NCI-H2171 treated with DMSO at 0.1 percent for 48 hours (cell line): ENCODE results near the gene CAGE1.

Source experiments
- DNase-seq: peaks from one replicate; lab custom pipeline; 2025; lab: John Stamatoyannopoulos, UW

CAGE1 gene

GRCh38 chr6:7389451-7390225 lies at the start of gene CAGE1, which contains the start of gene RIOK1:
CAGE1 (minus strand) TSS chr6:7389742; CDS start chr6:7387173, 2,569 bp downstream.
RIOK1 (plus strand) TSS chr6:7389808; CDS start chr6:7390003, 195 bp downstream.
- peak; percentile 95 for DNase-seq

DNA sequence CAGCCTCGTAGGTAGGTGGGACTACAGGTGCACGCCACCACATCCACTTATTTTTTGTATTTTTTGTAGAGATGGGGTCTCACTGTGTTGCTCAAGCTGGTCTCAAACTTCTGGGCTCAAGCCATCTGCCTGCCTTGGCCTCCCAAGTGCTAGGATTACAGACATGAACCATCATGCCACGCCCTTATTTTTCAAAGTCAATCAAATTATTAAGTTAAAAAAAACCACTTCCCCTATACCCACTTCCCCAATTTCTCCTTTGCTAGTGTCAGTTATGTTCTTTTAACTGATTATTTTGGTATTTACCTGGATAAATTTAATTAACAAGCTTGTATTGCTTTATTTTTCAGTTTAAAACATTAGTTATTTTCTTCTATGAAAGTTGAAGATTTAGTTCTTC lies 49.7 kb upstream of the CAGE1 start:
- DNase-seq: no peak

DNA sequence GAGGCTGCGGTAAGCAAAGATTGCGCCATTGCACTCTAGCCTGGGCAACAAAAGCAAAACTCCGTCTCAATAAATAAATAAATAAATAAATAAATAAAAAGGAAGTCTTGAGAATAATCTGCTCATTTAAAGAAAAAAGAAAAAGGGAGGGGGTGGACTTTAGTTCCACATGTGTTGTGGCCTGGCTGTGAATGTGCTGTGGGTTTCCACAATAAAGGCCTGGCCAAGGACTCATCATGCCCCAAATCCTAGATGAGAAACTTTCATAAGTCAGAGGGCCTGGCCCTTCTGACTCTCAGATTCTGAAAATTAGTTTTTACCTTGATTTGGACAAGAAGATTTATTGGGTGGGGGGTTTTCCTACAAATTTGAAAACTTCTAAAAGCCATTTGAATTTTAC lies 48.5 kb upstream of the CAGE1 start:
- DNase-seq: no peak

- no peak for DNase-seq
These were observed 45.1 kb upstream of the CAGE1 start for GRCh38 chr6:7434672-7435071.

DNA sequence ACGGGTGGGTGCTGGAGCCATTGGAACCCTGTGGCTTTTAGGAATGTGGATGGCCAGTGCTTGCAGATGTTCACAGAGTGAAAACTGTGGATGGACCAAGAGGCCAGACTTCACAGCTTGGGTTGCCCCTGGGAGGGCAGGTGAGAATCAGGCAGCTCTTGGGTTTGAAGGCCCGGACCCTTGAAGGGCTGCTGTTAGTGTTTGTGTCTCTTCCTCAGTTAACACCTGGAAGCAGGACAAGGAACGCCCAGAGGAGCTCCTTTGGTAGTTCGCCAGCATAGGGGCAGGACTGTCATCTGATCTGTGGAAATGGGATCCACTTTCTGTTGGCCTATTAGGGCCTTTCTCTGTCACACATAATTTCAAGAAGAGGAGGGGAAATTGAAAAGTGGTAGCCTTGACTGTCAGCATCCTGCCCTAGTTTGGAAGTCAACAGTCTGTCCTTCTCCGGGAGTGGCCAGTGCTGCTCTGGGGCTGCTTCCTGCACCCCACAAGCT lies 43.6 kb upstream of the CAGE1 start:
- DNase-seq: peak; percentile 82

- DNase-seq: peak; percentile 36
These were observed 43.0 kb upstream of the CAGE1 start for GRCh38 chr6:7432391-7433120.

DNA sequence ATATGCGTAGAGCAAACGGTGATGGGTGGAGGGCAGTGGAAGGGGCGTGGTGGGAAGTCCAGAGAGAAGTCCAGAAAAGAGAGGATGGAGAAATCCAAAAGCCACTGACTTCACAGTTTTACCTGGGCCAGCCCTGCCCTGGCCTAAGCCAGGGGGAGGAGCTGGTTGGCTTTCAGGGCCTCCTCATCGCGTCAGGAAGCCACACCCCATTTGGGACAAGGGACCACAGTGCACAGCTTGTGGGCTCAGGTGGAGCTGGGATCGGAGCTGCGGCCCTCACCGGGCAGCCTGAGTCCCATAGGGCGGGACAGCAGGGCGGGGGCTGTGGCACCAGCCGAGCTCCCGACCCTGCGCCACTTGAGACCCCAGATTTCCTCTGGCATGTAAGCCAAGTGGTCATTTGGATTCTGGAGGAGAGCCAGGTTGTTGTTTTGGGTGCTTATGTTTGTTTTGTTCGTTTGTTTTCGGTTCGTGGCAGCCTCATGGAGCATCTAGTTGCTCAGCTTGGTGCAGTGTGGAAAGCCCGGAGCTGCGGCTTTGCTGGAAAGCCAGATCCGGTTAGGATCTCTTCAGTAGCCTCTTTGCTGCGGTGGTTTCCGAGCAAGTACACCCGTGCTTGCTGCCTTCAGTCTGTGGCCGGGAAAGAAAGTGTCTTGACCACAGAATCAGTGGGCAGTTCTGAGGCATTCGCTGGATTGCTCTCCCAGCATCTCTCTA lies 42.3 kb upstream of the CAGE1 start:
- DNase-seq: no peak

GRCh38 chr6:7431313-7431673 lies 41.8 kb upstream of the CAGE1 start:
- no peak for DNase-seq

GRCh38 chr6:7426447-7427169 lies 37.1 kb upstream of the CAGE1 start:
- no peak for DNase-seq

DNA sequence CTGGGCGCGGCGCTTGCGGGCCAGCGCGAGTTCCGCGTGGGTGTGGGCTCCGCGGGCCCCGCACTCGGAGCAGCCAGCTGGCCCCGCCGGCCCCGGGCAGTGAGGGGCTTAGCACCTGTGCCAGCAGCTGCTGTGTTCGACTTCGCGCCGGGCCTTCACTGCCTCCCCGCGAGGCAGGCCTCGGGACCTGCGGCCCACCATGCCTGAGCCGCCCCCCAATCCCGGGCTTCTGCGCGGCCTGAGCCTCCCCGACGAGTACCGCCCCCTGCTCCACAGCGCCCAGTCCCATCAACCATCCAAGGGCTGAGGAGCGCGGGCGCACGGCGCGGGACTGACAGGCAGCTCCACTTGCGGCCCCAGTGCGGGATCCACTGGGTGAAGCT lies 36.3 kb upstream of the CAGE1 start:
- no peak for DNase-seq

DNA sequence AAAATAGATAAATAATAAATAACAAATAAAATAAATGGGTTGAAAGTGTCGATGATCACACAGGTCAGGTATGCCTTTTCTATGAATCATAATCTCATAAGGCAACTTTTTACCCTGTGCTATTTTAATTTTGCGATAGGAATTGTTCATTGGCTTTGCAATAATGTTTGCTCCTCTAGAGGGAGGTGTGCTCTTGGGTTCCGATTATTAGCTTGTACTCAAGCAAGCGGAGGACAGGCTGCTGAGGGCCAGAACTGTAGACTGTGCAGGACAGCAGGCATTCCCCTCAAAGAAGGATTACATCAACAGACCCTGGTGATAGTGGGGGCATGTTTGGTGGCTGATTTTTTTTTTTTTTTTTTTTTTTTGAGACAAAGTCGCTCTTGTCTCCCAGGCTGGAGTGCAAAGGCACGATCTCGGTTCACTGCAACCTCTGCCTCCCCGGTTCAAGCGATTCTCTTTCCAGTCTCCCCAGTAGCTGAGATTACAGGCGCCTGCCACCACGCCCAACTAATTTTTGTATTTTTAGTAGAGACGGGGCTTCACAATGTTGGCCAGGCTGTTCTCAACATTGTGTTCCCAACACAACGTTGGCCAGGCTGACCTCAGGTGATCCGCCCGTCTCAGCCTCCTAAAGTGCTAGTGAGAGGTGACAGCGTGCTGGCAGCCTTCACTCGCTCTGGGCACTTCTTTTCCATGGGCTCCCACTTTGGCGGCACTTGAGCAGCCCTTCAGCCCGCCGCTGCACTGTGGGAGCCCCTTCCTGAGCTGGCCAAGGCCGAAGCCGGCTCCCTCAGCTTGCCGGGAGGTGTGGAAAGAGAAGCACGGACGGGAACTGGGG lies 35.6 kb upstream of the CAGE1 start:
- DNase-seq: peak; percentile 23

DNA sequence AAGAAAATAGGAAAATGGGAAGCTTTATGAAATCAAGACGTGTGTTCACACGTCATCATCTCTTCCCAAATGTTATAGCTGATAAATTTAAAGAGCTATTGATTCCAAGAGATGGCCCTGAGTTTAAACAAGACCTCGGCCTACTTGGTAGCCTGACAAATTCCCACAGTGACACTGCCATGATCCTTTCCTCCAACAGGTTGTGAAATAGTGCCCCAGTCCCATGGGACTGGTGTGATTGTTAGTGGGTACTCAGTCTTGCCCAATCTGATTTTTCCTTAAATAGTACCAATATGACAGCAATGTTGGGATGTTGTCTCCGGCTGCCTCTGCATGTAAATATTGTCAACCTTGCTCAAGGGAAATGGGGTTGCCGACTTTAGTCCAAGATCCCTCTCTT lies 34.5 kb upstream of the CAGE1 start:
- no peak for DNase-seq

- DNase-seq: no peak
These were observed 31.5 kb upstream of the CAGE1 start for GRCh38 chr6:7421066-7421465.

GRCh38 chr6:7419065-7419464 lies 29.5 kb upstream of the CAGE1 start:
- DNase-seq: no peak

DNA sequence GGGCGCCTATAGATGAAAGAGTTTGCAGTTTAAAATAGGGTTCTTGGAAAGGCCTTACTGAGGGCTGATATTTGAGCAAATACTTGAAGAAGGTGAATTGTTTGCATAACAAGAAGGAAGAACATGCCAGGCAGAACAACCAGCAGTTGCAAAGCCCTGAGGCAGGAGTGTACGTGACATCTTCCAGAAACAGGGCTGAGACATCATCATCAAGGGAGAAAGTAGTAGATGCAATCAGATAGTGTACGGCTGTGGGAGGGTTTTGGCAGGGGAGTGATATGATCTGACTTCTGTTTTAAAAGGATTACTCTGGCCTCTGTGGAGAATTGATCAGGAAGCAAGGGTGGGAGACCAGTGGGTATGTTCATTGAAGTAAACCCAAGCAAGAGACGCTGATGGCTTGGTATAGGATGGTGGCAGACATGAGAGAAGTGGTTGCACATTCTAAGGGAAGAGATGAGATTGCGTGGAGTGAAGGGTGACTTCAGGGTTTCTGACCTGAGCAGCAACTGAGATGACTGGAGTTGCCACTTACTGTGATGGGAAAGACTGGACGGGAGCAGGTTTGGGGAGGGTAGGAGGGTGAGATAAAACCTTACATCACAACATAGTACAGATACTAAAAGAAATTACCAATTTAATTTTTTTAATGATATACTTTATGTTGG lies 28.8 kb upstream of the CAGE1 start:
- DNase-seq: no peak

GRCh38 chr6:7417684-7418083 lies 28.1 kb upstream of the CAGE1 start:
- DNase-seq: no peak

DNA sequence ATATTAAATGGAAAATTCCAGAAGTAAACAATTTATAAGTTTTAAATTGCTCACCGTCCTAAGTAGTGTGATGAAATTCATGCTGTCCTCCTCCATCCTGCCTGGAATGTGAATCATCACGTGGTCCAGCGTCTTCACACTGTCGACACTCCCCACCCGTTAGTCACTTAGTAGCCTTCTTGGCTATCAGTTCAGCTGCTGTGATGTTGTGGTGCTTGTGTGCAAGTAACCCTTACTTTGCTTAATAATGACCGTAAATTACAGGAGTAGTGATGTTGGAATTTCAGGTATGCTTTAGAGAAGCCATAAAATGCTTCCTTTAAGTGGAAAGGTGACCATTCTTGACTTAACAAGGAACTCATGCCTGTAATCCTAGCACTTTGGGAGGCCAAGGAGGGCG lies 25.3 kb upstream of the CAGE1 start:
- no peak for DNase-seq

- no peak for DNase-seq
These were observed 23.7 kb upstream of the CAGE1 start for GRCh38 chr6:7413151-7413823.

DNA sequence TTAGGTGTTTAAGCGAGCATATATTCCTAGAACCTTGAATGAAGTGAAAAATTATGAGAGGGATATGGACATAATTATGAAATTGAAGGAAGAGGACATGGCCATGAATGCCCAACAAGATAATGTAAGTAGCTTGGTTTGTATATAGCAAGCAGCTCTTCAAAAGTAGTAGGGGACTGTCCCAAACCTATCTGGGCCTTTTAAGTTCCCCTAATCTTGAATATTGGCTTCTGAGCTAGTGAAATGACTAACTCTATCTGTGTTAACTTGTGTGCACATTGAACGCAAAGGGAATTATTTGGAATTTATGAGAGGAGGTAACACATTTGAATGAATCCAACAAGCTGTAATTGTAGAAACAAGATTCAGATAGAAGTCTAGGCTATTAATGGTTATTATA lies 21.8 kb upstream of the CAGE1 start:
- no peak for DNase-seq

- DNase-seq: no peak
These were observed 21.3 kb upstream of the CAGE1 start for GRCh38 chr6:7410851-7411250.
